Smooth muscle cell (in vitro differentiated cells): ENCODE measurements around the gene PHACTR1. TPM values are rescaled to one million over a fixed set of nuclear protein-coding genes. Genes with fewer than 3 reads are reported as not detected.
"Not testable (repeated sequence)": the region's sequence is repeated elsewhere in the genome, so short reads cannot be mapped to it uniquely, and the experiment has no call there.

ENCODE experiments used
- DNase-seq: peaks from one replicate; lab custom pipeline; 2025; ENCODE audit not compliant: unreplicated experiment; lab: John Stamatoyannopoulos, UW
- H2AFZ ChIP-seq: fragments of 200-600 bp; sonication (generic); 2 replicates; pipeline ENCODE4 v1.6.0; 2016; ENCODE audit warnings: antibody characterized with exemption, low read depth, mild to moderate bottlenecking
- H3F3A ChIP-seq: fragments of 200-600 bp; sonication (generic); 2 replicates; pipeline ENCODE4 v1.6.0; 2017; ENCODE audit warnings: antibody characterized with exemption, low read depth
- H3K27ac ChIP-seq: fragments of 200-600 bp; sonication (generic); 2 replicates; pipeline ENCODE4 v1.5.1; 2016; ENCODE audit warnings: low read depth, mild to moderate bottlenecking
- H3K27me3 ChIP-seq: fragments of 200-600 bp; sonication (generic); 2 replicates; pipeline ENCODE4 v1.6.1; 2016; ENCODE audit warnings: low read depth, mild to moderate bottlenecking
- H3K36me3 ChIP-seq: fragments of 200-600 bp; sonication (generic); 2 replicates; pipeline ENCODE4 v1.5.1; 2016; ENCODE audit warnings: low read depth
- H3K4me1 ChIP-seq: fragments of 200-600 bp; sonication (generic); 2 replicates; pipeline ENCODE4 v1.5.1; 2016; ENCODE audit warnings: low read depth
- H3K4me2 ChIP-seq: fragments of 200-600 bp; sonication (generic); 2 replicates; pipeline ENCODE4 v1.6.0; 2016; ENCODE audit warnings: mild to moderate bottlenecking
- H3K4me3 ChIP-seq: fragments of 200-600 bp; sonication (generic); 2 replicates; pipeline ENCODE4 v1.5.1; 2016; ENCODE audit warnings: mild to moderate bottlenecking
- H3K79me2 ChIP-seq: fragments of 200-600 bp; sonication (generic); 2 replicates; pipeline ENCODE4 v1.6.0; 2016; ENCODE audit warnings: low read depth, mild to moderate bottlenecking
- H3K9ac ChIP-seq: fragments of 200-600 bp; sonication (generic); 2 replicates; pipeline ENCODE4 v1.6.0; 2016; ENCODE audit warnings: low read depth
- H3K9me3 ChIP-seq: fragments of 200-600 bp; sonication (generic); replicated peaks from 2 replicates; pipeline ENCODE4 v1.5.1; 2016; ENCODE audit warnings: low read depth
- H4K20me1 ChIP-seq: fragments of 200-600 bp; sonication (generic); 2 replicates; pipeline ENCODE4 v1.6.0; 2016; ENCODE audit warnings: low read depth
- CTCF ChIP-seq: fragments of 200-600 bp; sonication (generic); IDR thresholded peaks from 2 replicates; pipeline ENCODE4 v1.5.1; 2017; ENCODE audit warnings: borderline replicate concordance, mild to moderate bottlenecking, antibody characterized with exemption; ENCODE audit not compliant: insufficient read depth, poor library complexity, severe bottlenecking
- WGBS: methylation state at CpG from one replicate; pipeline ENCODE4 v1.1.7; 2016; ENCODE audit warnings: low lambda C conversion rate; 5-methylcytosine and 5-hydroxymethylcytosine counted together
- polyA plus RNA-seq: library from polyadenylated mRNA; unstranded; fragments of >200 nt; fragmentation: Nextera tagmentation; extraction: Ambion mirVana; gene quantifications from 2 replicates; pipeline ENCODE4 v1.2.1, GENCODE V29; 2016
- total RNA-seq: library from RNA; depleted of rRNA; stranded (reverse); fragments of >200 nt; gene quantifications from 2 replicates; pipeline ENCODE4 v1.2.3, GENCODE V29; 2014

PHACTR1 gene
- total and polyA plus RNA-seq, 2 experiments from 2014 or later, result 0.09 to 0.67 TPM

- no peaks in the 10 kb centered on the region for H3K79me2 ChIP-seq
- 89% methylated on average over 8 of the region's 8 CpGs for WGBS
- H3K4me3 ChIP-seq, result no peak overlapping the region
- no peak overlapping the region for H2AFZ ChIP-seq
- no peaks in the 10 kb centered on the region for H3K36me3 ChIP-seq
- peaks cover 14% of the 10 kb centered on the region for H3K4me1 ChIP-seq
- no peaks in the 10 kb centered on the region for H3K9me3 ChIP-seq
- H3K9ac ChIP-seq, result no peak overlapping the region
- no peak for DNase-seq
- H3K27ac ChIP-seq, result no peak overlapping the region
- H4K20me1 ChIP-seq, result no peaks in the 10 kb centered on the region
- no peak for TF ChIP-seq CTCF
- no peaks in the 10 kb centered on the region for H3F3A ChIP-seq
- H3K4me2 ChIP-seq, result no peak overlapping the region
- H3K27me3 ChIP-seq, result no peaks in the 10 kb centered on the region
Measured at GRCh38 chr6:13156381-13156780, 439.8 kb downstream of the PHACTR1 start.

GRCh38 chr6:13157293-13157692, 440.7 kb downstream of the PHACTR1 start:
- no peaks in the 10 kb centered on the region for H4K20me1 ChIP-seq
- no peaks in the 10 kb centered on the region for H3K27me3 ChIP-seq
- no peaks in the 10 kb centered on the region for H3F3A ChIP-seq
- no peak overlapping the region for H3K9ac ChIP-seq
- no peak overlapping the region for H3K4me3 ChIP-seq
- no peak overlapping the region for H3K27ac ChIP-seq
- no peak overlapping the region for H2AFZ ChIP-seq
- no peak overlapping the region for H3K4me2 ChIP-seq
- TF ChIP-seq CTCF, result no peak
- 93% methylated on average over 4 of the region's 4 CpGs for WGBS
- H3K9me3 ChIP-seq, result no peaks in the 10 kb centered on the region
- no peaks in the 10 kb centered on the region for H3K36me3 ChIP-seq
- DNase-seq, result no peak
- H3K4me1 ChIP-seq, result peaks cover 12% of the 10 kb centered on the region
- no peaks in the 10 kb centered on the region for H3K79me2 ChIP-seq

GRCh38 chr6:13159300-13159699, 442.7 kb downstream of the PHACTR1 start:
- H3K79me2 ChIP-seq, result no peaks in the 10 kb centered on the region
- WGBS, result 93% methylated on average over 3 of the region's 3 CpGs
- no peaks in the 10 kb centered on the region for H3K27me3 ChIP-seq

GRCh38 chr6:13159822-13160221, 443.3 kb downstream of the PHACTR1 start:
- H3K4me1 ChIP-seq, H3K4me3 ChIP-seq, H2AFZ ChIP-seq, H3K36me3 ChIP-seq, H3K4me2 ChIP-seq, H3K9ac ChIP-seq, H3K27me3 ChIP-seq, H3F3A ChIP-seq, H3K9me3 ChIP-seq, H3K79me2 ChIP-seq, H4K20me1 ChIP-seq, DNase-seq, H3K27ac ChIP-seq: not testable (repeated sequence)
- 95% methylated on average over 5 of the region's 5 CpGs for WGBS

More at GRCh38 chr6:13159300-13159699, 442.7 kb downstream of the PHACTR1 start:
- Histone ChIP-seq H3K4me1 (no peaks in the 10 kb centered on the region), H3K9ac (no peak overlapping the region), H2AFZ (no peak overlapping the region), H3K9me3 (no peaks in the 10 kb centered on the region), H3K4me3 (no peak overlapping the region), H4K20me1 (no peaks in the 10 kb centered on the region), H3K27ac (no peak overlapping the region), H3K4me2 (no peak overlapping the region), H3K36me3 (no peaks in the 10 kb centered on the region), H3F3A (no peaks in the 10 kb centered on the region)
- no peak for DNase-seq
- no peak for TF ChIP-seq CTCF
